ENCODE measurements around the gene NLGN4Y.
"Not testable (repeated sequence)": the region's sequence is repeated elsewhere in the genome, so short reads cannot be mapped to it uniquely, and the experiment has no call there.

NLGN4Y gene

DNA sequence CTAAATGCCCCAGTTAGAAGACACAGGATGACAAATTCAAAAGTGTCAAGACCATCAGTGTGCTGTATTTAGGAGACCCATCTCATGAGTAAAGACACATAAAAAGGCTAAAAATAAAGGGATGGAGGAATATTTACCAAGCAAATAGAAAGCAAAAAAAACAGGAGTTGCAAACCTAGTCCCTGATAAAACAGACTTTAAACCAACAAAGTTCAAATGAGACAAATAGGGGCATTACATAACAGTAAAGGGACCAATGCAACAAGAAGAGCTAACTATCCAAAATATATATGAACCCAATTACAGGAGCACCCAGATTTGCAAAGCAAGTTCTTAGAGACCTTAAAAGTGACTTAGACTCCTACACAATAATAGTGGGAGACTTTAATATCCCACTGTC lies 336.1 kb downstream of the NLGN4Y start:
- DNase-seq, result no peak

- not testable (repeated sequence) for DNase-seq
Observed at GRCh38 chrY:14861033-14861432, 336.7 kb downstream of the NLGN4Y start.

DNA sequence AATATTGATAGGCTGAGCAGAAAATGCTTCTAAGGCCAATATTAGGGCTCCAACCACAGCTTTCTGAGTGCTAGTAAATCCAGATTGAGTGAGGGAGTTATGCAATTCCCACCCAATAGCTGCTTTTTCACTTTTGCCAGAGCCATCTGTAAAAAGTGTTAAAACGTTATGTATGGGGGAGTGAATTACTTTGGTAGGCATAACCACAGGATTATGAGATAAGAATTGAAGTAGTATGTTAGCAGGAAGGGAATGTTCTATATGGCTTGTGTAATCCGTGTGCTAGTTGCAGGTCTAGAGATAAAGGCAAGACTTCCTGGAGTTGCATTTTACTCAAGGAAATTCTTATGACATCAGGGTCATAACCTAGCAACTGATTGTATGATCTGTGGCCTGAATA lies 347.6 kb downstream of the NLGN4Y start:
- DNase-seq, result no peak
